Measurements from ENCODE around the gene GCFC2. TPM values are rescaled to one million over a fixed set of nuclear protein-coding genes. Genes with fewer than 3 reads are reported as not detected.
A peak's percentile ranks its signal among the peaks of the same experiment; 100 is the strongest.

The GCFC2 gene
- total RNA-seq, 2 donors from 2014 or later: 18.6 to 28.7 TPM

DNA sequence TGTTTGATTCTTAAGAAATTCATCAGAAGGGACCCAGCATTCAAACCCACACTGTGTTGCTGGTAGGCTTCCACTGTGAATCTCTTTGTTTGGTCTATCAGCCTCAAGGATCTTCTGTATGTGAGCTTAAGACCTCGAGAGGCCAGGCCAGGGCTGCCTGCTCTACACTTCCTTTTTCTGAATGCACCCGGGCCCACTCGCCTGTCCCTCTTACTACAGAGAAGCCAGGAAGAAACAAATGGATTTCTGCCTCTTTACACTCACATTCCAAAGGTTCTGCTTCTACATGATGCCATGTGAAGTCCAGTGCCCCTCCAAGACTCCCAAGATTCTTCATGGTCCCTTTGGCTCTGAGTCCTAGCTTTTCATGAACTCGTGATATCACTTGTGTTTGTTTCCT, 89.5 kb downstream of the GCFC2 start:
- no peak for TF ChIP-seq CTCF (conservative IDR thresholded peaks at IDR 0.05)
- H3K36me3 Mint-ChIP-seq (ENCODE audit: low read depth): no peaks in the 10 kb centered on the region
- 81 to 93% methylated on average over 3 to 4 of the region's 4 CpGs for WGBS, 2 experiments (ENCODE audit: insufficient coverage in 1 of 2, insufficient read length in 1 of 2)

GRCh38 chr2:75619956-75620740, 90.6 kb downstream of the GCFC2 start:
- H3K27me3 ChIP-seq (ENCODE audit: control insufficient read depth, insufficient read depth, low read length, poor library complexity, severe bottlenecking): no peaks in the 10 kb centered on the region
- no peak overlapping the region for H3K9ac ChIP-seq (ENCODE audit: extremely low read depth, low read length, poor library complexity, severe bottlenecking)
- no peak for TF ChIP-seq CTCF (conservative IDR thresholded peaks at IDR 0.05)
- no peak overlapping the region for H3K27ac ChIP-seq (ENCODE audit: low read depth, low read length)
- H3K36me3 ChIP-seq (ENCODE audit: control insufficient read depth, insufficient read depth, low read length): no peaks in the 10 kb centered on the region
- H3K4me1 ChIP-seq (ENCODE audit: control insufficient read depth, insufficient read depth, low read length): no peaks in the 10 kb centered on the region
- 93 to 94% methylated on average over 3 to 4 of the region's 4 CpGs for WGBS, 2 experiments (ENCODE audit: insufficient coverage in 1 of 2, insufficient read length in 1 of 2)
- Mint-ChIP-seq H3K9me3 (peaks cover 5% of the 10 kb centered on the region), H3K27me3 (ENCODE audit: insufficient read depth) (peaks cover 6% of the 10 kb centered on the region), H3K4me1 (no peaks in the 10 kb centered on the region), H3K27ac (no peak overlapping the region), H3K4me3 (no peak overlapping the region), H3K36me3 (ENCODE audit: low read depth) (no peaks in the 10 kb centered on the region)
- H3K4me3 ChIP-seq (ENCODE audit: low read length): no peak overlapping the region
- H3K9me3 ChIP-seq (ENCODE audit: control insufficient read depth, low read length): no peaks in the 10 kb centered on the region
- no peak for DNase-seq

More for the DNA sequence above, 89.5 kb downstream of the GCFC2 start:
- Mint-ChIP-seq H3K27ac (no peak overlapping the region), H3K27me3 (ENCODE audit: insufficient read depth) (peaks cover 6% of the 10 kb centered on the region), H3K4me1 (no peaks in the 10 kb centered on the region), H3K9me3 (peaks cover 5% of the 10 kb centered on the region), H3K4me3 (no peak overlapping the region)
- Histone ChIP-seq H3K9ac (ENCODE audit: extremely low read depth, low read length, poor library complexity, severe bottlenecking) (no peak overlapping the region), H3K4me3 (ENCODE audit: low read length) (no peak overlapping the region), H3K4me1 (ENCODE audit: control insufficient read depth, insufficient read depth, low read length) (no peaks in the 10 kb centered on the region), H3K36me3 (ENCODE audit: control insufficient read depth, insufficient read depth, low read length) (no peaks in the 10 kb centered on the region), H3K27ac (ENCODE audit: low read depth, low read length) (no peak overlapping the region), H3K9me3 (ENCODE audit: control insufficient read depth, low read length) (no peaks in the 10 kb centered on the region), H3K27me3 (ENCODE audit: control insufficient read depth, insufficient read depth, low read length, poor library complexity, severe bottlenecking) (no peaks in the 10 kb centered on the region)
- DNase-seq: peak; percentile 30

- DNase-seq: no peak
- Histone ChIP-seq H3K4me3 (ENCODE audit: low read length) (no peak overlapping the region), H3K27ac (ENCODE audit: low read depth, low read length) (no peak overlapping the region), H3K36me3 (ENCODE audit: control insufficient read depth, insufficient read depth, low read length) (no peaks in the 10 kb centered on the region), H3K9me3 (ENCODE audit: control insufficient read depth, low read length) (no peaks in the 10 kb centered on the region), H3K27me3 (ENCODE audit: control insufficient read depth, insufficient read depth, low read length, poor library complexity, severe bottlenecking) (no peaks in the 10 kb centered on the region), H3K9ac (ENCODE audit: extremely low read depth, low read length, poor library complexity, severe bottlenecking) (no peak overlapping the region), H3K4me1 (ENCODE audit: control insufficient read depth, insufficient read depth, low read length) (no peaks in the 10 kb centered on the region)
- TF ChIP-seq CTCF (conservative IDR thresholded peaks at IDR 0.05): no peak
- Mint-ChIP-seq H3K27ac (no peak overlapping the region), H3K9me3 (peaks cover 5% of the 10 kb centered on the region), H3K27me3 (ENCODE audit: insufficient read depth) (peaks cover 8% of the 10 kb centered on the region), H3K4me3 (no peak overlapping the region), H3K4me1 (no peaks in the 10 kb centered on the region), H3K36me3 (ENCODE audit: low read depth) (no peaks in the 10 kb centered on the region)
- 90 to 93% methylated on average over 2 to 3 of the region's 3 CpGs for WGBS, 2 experiments (ENCODE audit: insufficient coverage in 1 of 2, insufficient read length in 1 of 2)
Measured at GRCh38 chr2:75616933-75617332, 93.8 kb downstream of the GCFC2 start.
